GM06990 (cell line): ENCODE measurements around the gene PLA2G2D.

Source experiments
- DNase-seq: peaks from one replicate; pipeline ENCODE4 v3.0.0-alpha.2; 2011; ENCODE audit not compliant: insufficient read length; ENCODE audit errors: extremely low read depth
- H3K27me3 ChIP-seq: replicated peaks from 2 replicates; pipeline ENCODE4 v1.6.0; 2011; ENCODE audit warnings: low read length; ENCODE audit not compliant: control insufficient read depth, insufficient read depth
- H3K36me3 ChIP-seq: 2 replicates; pipeline ENCODE4 v1.5.1; 2011; ENCODE audit warnings: low read length; ENCODE audit not compliant: control insufficient read depth, insufficient read depth
- H3K4me3 ChIP-seq: replicated peaks from 2 replicates; pipeline ENCODE4 v1.5.1; 2011; ENCODE audit warnings: low read depth, mild to moderate bottlenecking, control low read depth, low read length
- TF ChIP-seq, protein P1 (sequence below): IDR thresholded peaks from 2 replicates; pipeline ENCODE4 v1.5.1; 2011; ENCODE audit warnings: low read length, control low read depth, mild to moderate bottlenecking, inconsistent platforms; ENCODE audit not compliant: insufficient read depth, poor library complexity, severe bottlenecking

PLA2G2D gene

DNA sequence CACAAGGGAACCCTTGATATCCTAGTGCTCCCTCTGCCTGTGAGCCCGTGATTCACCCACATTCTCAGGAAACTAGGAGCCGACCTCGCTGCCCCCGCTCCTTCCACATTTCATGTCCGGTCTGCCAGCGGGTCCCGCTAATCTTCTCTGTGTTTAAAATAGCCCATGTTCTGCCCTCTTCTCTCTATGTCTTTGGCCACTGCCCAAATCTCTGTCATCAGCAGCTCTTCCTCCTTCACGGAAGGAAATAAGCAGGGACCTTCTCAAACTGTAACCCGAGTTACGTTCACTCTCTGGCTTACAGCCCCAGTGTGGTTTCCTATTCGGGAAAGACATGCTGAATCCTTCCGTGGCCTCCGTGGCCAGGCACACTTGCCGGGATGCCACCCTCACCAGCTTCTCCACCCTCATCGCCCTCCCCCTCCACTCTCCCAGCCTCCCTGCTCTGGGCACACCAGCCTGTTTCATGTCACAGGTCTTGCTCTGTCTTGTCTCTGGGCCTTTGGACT lies 45.4 kb upstream of the PLA2G2D start:
- no peaks in the 10 kb centered on the region for H3K36me3 ChIP-seq
- no peak for DNase-seq
- TF ChIP-seq, protein P1, sequence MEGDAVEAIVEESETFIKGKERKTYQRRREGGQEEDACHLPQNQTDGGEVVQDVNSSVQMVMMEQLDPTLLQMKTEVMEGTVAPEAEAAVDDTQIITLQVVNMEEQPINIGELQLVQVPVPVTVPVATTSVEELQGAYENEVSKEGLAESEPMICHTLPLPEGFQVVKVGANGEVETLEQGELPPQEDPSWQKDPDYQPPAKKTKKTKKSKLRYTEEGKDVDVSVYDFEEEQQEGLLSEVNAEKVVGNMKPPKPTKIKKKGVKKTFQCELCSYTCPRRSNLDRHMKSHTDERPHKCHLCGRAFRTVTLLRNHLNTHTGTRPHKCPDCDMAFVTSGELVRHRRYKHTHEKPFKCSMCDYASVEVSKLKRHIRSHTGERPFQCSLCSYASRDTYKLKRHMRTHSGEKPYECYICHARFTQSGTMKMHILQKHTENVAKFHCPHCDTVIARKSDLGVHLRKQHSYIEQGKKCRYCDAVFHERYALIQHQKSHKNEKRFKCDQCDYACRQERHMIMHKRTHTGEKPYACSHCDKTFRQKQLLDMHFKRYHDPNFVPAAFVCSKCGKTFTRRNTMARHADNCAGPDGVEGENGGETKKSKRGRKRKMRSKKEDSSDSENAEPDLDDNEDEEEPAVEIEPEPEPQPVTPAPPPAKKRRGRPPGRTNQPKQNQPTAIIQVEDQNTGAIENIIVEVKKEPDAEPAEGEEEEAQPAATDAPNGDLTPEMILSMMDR: no peak
- no peaks in the 10 kb centered on the region for H3K27me3 ChIP-seq
- H3K4me3 ChIP-seq: no peak overlapping the region

DNA sequence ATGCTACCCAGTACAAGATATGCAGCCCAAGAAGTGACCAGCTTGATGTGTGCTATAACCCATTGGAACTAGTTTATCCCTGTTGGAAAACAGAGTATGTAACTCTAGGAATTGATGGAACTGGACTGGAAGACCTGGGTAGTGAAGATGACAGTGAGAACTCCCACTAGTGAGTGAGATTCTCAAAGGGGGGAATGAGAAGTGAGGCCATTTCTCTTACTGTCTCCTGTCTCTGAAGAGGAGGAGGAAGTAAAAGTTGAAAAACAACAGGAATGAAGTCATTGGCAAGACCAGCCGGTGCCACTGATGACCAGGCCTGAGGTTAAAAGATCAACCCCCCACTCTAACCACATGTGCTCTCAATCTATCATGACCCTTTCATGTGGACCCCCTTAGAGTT lies 40.7 kb upstream of the PLA2G2D start:
- TF ChIP-seq, protein P1: no peak
- DNase-seq: no peak
- no peak overlapping the region for H3K4me3 ChIP-seq
- H3K27me3 ChIP-seq: no peaks in the 10 kb centered on the region
- no peaks in the 10 kb centered on the region for H3K36me3 ChIP-seq

DNA sequence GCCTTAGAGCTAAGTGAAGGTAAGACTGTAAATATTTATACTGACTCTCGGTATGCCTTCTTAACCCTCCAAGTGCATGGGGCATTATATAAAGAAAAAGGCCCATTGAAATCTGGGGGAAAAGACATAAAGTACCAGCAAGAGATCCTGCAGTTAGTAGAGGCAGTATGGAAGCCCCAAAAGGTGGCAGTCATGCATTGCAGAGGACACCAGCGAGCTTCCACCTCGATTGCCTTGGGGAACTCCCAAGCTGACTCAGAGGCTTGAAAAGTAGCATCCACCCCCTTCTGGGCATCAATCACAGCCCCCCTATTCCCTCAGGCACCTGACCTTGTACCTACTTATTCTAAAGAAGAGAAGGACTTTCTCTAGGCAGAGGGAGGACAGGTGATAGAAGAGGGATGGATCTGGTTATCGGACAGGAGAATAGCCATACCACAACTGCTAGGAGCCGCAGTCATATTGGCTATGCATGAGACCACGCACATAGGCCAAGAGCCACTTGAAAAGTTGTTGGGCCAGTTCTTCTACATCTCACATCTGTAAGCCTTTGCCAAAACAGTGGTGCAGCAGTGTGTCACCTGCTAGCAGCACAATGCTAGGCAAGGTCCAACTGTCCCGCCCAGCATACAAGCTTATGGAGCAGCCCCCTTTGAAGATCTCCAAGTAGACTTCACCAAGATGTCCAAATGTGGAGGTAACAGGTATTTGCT lies 39.2 kb upstream of the PLA2G2D start:
- H3K4me3 ChIP-seq: no peak overlapping the region
- no peaks in the 10 kb centered on the region for H3K36me3 ChIP-seq
- TF ChIP-seq, protein P1: no peak
- no peaks in the 10 kb centered on the region for H3K27me3 ChIP-seq
- DNase-seq: no peak

DNA sequence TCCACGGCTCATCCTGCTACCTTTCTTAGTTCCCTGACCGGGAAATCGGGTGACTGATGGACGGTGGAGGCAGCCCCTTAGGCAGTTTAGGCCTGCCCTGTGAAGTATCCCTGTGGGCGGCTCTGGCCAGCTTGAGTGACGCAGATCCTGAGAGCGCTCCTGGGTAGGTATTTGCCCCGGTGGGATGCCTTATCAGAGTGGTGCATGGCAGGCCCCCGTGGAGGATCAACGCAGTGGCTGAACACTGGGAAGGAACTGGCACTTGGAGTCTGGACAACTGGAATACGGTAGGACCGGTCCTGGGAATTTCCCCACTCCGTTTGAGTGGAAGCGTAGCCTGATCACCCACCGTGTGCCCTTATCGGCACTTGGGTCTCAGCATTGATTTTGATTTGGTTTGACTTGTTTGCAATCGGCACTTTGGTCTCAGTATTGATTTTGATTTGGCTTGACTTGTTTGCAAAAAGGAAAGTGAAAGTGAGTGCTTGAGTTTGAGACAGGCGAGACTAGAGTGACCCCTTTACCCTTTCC lies 35.0 kb upstream of the PLA2G2D start:
- no peak overlapping the region for H3K4me3 ChIP-seq
- DNase-seq: no peak
- no peaks in the 10 kb centered on the region for H3K36me3 ChIP-seq
- TF ChIP-seq, protein P1: no peak
- no peaks in the 10 kb centered on the region for H3K27me3 ChIP-seq

DNA sequence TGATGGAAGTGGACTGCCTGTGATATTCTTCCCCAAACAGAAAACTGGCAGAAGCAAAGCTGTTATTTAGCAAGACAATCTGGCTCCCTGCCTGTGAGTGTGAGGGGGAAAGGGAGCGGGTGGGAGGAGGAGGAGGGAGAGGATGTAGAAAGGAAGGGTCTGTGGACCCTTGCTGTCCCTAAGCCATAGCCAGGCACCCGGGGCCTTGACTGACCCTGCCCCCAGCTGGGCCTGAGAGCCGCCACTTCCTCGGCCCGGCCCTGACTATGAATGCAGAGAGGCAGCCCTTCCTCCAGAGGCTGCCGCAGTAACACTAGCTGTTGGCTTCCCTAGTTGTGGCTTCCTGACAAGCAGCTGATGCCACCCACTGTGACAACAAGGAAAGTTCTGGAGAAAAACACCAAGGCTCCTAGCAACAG lies 33.7 kb upstream of the PLA2G2D start:
- Histone ChIP-seq H3K4me3 (no peak overlapping the region), H3K27me3 (no peaks in the 10 kb centered on the region), H3K36me3 (no peaks in the 10 kb centered on the region)
- no peak for DNase-seq
- TF ChIP-seq, protein P1: no peak

DNA sequence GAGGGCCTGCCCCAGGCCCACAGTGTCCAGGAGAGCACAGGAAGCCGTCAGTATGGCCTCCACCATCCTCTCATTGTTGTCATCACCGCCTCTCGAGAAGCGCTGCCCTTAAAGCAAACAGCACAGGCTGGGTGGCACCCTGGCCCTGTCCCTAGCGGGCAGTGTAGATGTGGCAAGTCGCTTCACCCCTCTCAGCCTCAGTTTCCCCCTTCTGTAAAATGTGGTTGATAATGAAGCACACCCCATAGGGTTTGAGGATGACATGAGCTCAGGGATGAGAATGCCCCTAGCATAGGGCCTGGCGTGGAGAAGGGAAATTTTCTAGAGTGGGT lies 33.2 kb upstream of the PLA2G2D start:
- no peaks in the 10 kb centered on the region for H3K36me3 ChIP-seq
- no peaks in the 10 kb centered on the region for H3K27me3 ChIP-seq
- no peak for DNase-seq
- H3K4me3 ChIP-seq: no peak overlapping the region
- TF ChIP-seq, protein P1: no peak
